Caco-2 (cell line): Measurements from ENCODE around the gene IRF4. TPM values are rescaled to one million over a fixed set of nuclear protein-coding genes. Genes with fewer than 3 reads are reported as not detected.

Experiments
- Bru-seq: library from RNA; stranded (reverse); fragments of 400-500 nt; gene quantifications from one replicate; lab custom pipeline; 2021; lab: Mats Ljungman, UMichigan
- BruChase-seq, 2 experiments: library from RNA; stranded (reverse); fragments of 400-500 nt; gene quantifications; one replicate each; lab custom pipeline; 2021; lab: Mats Ljungman, UMichigan
- BruUV-seq: library from RNA; stranded (reverse); fragments of 400-500 nt; replicated peaks from 2 replicates; lab custom pipeline; 2021; lab: Mats Ljungman, UMichigan
- CTCF ChIA-PET: fragments of 300-600 bp; sonication (Branson Sonifier 250); formaldehyde crosslinking; loops from one replicate; lab custom pipeline; 2022; ENCODE audit warnings: antibody characterized with exemption; lab: Charles Lee
- POLR2A ChIA-PET: fragments of 300-600 bp; sonication (Branson Sonifier 250); formaldehyde crosslinking; loops from one replicate; lab custom pipeline; 2022; ENCODE audit warnings: antibody characterized with exemption; lab: Charles Lee
- DNase-seq, 2 experiments: peaks; one replicate each; pipeline versions ENCODE4 v3.0.0 to v3.0.0-alpha.2; 2020 to 2022
- H3K27me3 ChIP-seq: replicated peaks from 2 replicates; pipeline ENCODE4 v1.6.0; 2011; ENCODE audit warnings: low read length; ENCODE audit not compliant: control insufficient read depth, insufficient read depth
- H3K36me3 ChIP-seq: 2 replicates; pipeline ENCODE4 v1.5.1; 2011; ENCODE audit warnings: low read length; ENCODE audit not compliant: control insufficient read depth, insufficient read depth
- H3K4me1 ChIP-seq: fragments of 250-450 bp; sonication (Bioruptor Pico); 2 replicates; pipeline ENCODE4 v1.5.1; 2020; ENCODE audit warnings: mild to moderate bottlenecking
- H3K4me3 ChIP-seq: 2 replicates; pipeline ENCODE4 v1.5.1; 2011; ENCODE audit warnings: low read depth, mild to moderate bottlenecking, control low read depth, low read length
- H3K9me3 ChIP-seq: fragments of 250-450 bp; sonication (Bioruptor Pico); 2 replicates; pipeline ENCODE4 v1.5.1; 2020; ENCODE audit warnings: mild to moderate bottlenecking, moderate library complexity
- H3K27ac Mint-ChIP-seq: one replicate; pipeline ENCODE4 v1.8.0; 2022; ENCODE audit warnings: mixed read lengths; ENCODE audit not compliant: unreplicated experiment
- H3K27me3 Mint-ChIP-seq: one replicate; pipeline ENCODE4 v1.8.0; 2022; ENCODE audit warnings: mixed read lengths; ENCODE audit not compliant: insufficient read depth, unreplicated experiment
- H3K36me3 Mint-ChIP-seq: one replicate; pipeline ENCODE4 v1.8.0; 2022; ENCODE audit warnings: mild to moderate bottlenecking, mixed read lengths; ENCODE audit not compliant: insufficient read depth, unreplicated experiment
- H3K4me1 Mint-ChIP-seq: one replicate; pipeline ENCODE4 v1.8.0; 2022; ENCODE audit warnings: low read depth, mixed read lengths; ENCODE audit not compliant: unreplicated experiment
- H3K4me3 Mint-ChIP-seq: one replicate; pipeline ENCODE4 v1.8.0; 2022; ENCODE audit warnings: mild to moderate bottlenecking, moderate library complexity, mixed read lengths; ENCODE audit not compliant: unreplicated experiment
- H3K9me3 Mint-ChIP-seq: one replicate; pipeline ENCODE4 v1.8.0; 2022; ENCODE audit warnings: mixed read lengths; ENCODE audit not compliant: unreplicated experiment
- CTCF ChIP-seq, 2 experiments: fragments of 200-600 bp in 1 of 2; IDR thresholded peaks; 1 replicate in 1 of 2; 2 replicates in 1 of 2; pipeline versions ENCODE4 v1.5.1 to v1.8.0; 2011 to 2022; ENCODE audit warnings: antibody characterized with exemption in 1 of 2, control low read depth in 1 of 2, inconsistent platforms in 1 of 2, low read depth in 1 of 2, low read length in 1 of 2, mild to moderate bottlenecking in 1 of 2, moderate library complexity in 1 of 2; ENCODE audit not compliant: insufficient read depth in 1 of 2, severe bottlenecking in 1 of 2, unreplicated experiment in 1 of 2
- intact Hi-C: fragments of 100-400 bp; cut with micrococcal nuclease; formaldehyde crosslinking; loops from one replicate; pipeline ENCODE4 v1.10.0; 2022; ENCODE audit not compliant: unreplicated experiment
- long read RNA-seq: library from polyadenylated mRNA; stranded (forward); transcript quantifications from one replicate; pipeline ENCODE4 v2.0.0, GENCODE V29; 2022
- total RNA-seq: library from RNA; stranded (reverse); gene quantifications from 2 replicates; pipeline ENCODE4 v1.2.3, GENCODE V29; 2022

The IRF4 gene
- not detected in 2 replicates for total RNA-seq
- percentile 7 among the genes with signal in this experiment for Bru-seq, nascent RNA
- BruChase-seq, experiment 1, labeled RNA remaining after a 2-hour chase, result percentile 8 among the genes with signal in this experiment
- BruChase-seq, experiment 2, labeled RNA remaining after a 6-hour chase, result percentile 10 among the genes with signal in this experiment
- long read RNA-seq, result 0 reads

- POLR2A ChIA-PET, result no interaction called here
- no peak within 1 kb of the TSS for H3K4me3 ChIP-seq
- no peaks in the 10 kb centered on the region for H3K4me1 ChIP-seq
- no TSS peak for BruUV-seq
- Mint-ChIP-seq H3K27ac (no peak within 1 kb of the TSS), H3K9me3 (peaks cover 11% of the 10 kb centered on the region), H3K27me3 (peaks cover 24% of the 10 kb centered on the region), H3K4me1 (no peaks in the 10 kb centered on the region), H3K36me3 (no peaks in the 10 kb centered on the region), H3K4me3 (no peak within 1 kb of the TSS)
- DNase-seq, result no peak
- H3K36me3 ChIP-seq, result no peaks in the 10 kb centered on the region
- no peaks in the 10 kb centered on the region for H3K27me3 ChIP-seq
- intact Hi-C loops, result no loop called here
- H3K9me3 ChIP-seq, result no peaks in the 10 kb centered on the region
- TF ChIP-seq CTCF (IDR thresholded peaks at IDR 0.05; ENCODE audit: insufficient read depth in 1 of 2, low read depth in 1 of 2, low read length in 1 of 2, severe bottlenecking in 1 of 2, unreplicated experiment in 1 of 2), result no peak
- CTCF ChIA-PET, result no interaction called here
These were observed at the start of gene IRF4 for GRCh38 chr6:391559-392440. Gene IRF4 (plus strand): TSS chr6:391752. CDS start chr6:393153, 1,401 bp downstream.

- no TSS peak for BruUV-seq
- Mint-ChIP-seq H3K27ac (no peak overlapping the region), H3K9me3 (no peaks in the 10 kb centered on the region), H3K27me3 (no peaks in the 10 kb centered on the region), H3K36me3 (no peaks in the 10 kb centered on the region), H3K4me1 (peaks cover 6% of the 10 kb centered on the region), H3K4me3 (no peak overlapping the region)
- POLR2A ChIA-PET, result interaction anchor here (0.6 kb wide), 1 partner anchor 10 kb away, joined by 3 read pairs; no protein-coding TSS in a partner anchor
- CTCF ChIA-PET, result no interaction called here
- H3K27me3 ChIP-seq, result no peaks in the 10 kb centered on the region
- H3K4me3 ChIP-seq, result no peak overlapping the region
- peaks cover 4% of the 10 kb centered on the region; the same call in 1 of the 2 replicates for H3K4me1 ChIP-seq
- DNase-seq, result no peak
- no peak for TF ChIP-seq CTCF (IDR thresholded peaks at IDR 0.05; ENCODE audit: insufficient read depth in 1 of 2, low read depth in 1 of 2, low read length in 1 of 2, severe bottlenecking in 1 of 2, unreplicated experiment in 1 of 2)
- no peaks in the 10 kb centered on the region for H3K9me3 ChIP-seq
- intact Hi-C loops, result no loop called here
- H3K36me3 ChIP-seq, result no peaks in the 10 kb centered on the region
These were observed 49.4 kb upstream of the IRF4 start for GRCh38 chr6:341914-342831.

- Histone ChIP-seq H3K4me3 (no peak overlapping the region), H3K9me3 (no peaks in the 10 kb centered on the region), H3K36me3 (no peaks in the 10 kb centered on the region), H3K27me3 (no peaks in the 10 kb centered on the region), H3K4me1 (peaks cover 4% of the 10 kb centered on the region; the same call in 1 of the 2 replicates)
- no peaks in the 10 kb centered on the region for H3K9me3 Mint-ChIP-seq
- intact Hi-C loops, result no loop called here
- H3K4me3 Mint-ChIP-seq, result no peak overlapping the region
- H3K27me3 Mint-ChIP-seq, result no peaks in the 10 kb centered on the region
- BruUV-seq, result no TSS peak
- H3K36me3 Mint-ChIP-seq, result no peaks in the 10 kb centered on the region
- TF ChIP-seq CTCF (IDR thresholded peaks at IDR 0.05; ENCODE audit: insufficient read depth in 1 of 2, low read depth in 1 of 2, low read length in 1 of 2, severe bottlenecking in 1 of 2, unreplicated experiment in 1 of 2), result no peak
- DNase-seq, result no peak
- ChIA-PET CTCF (no interaction called here), POLR2A (interaction anchor here (0.6 kb wide), 1 partner anchor 10 kb away, joined by 3 read pairs; no protein-coding TSS in a partner anchor)
- no peak overlapping the region for H3K27ac Mint-ChIP-seq
- peaks cover 6% of the 10 kb centered on the region for H3K4me1 Mint-ChIP-seq
These were observed 48.7 kb upstream of the IRF4 start for GRCh38 chr6:342832-343179.
